Measurements from ENCODE around the gene FANCE. TPM values are rescaled to one million over a fixed set of nuclear protein-coding genes. Genes with fewer than 3 reads are reported as not detected.

FANCE gene
- total RNA-seq: 19.6 and 22.1 TPM in 2 replicates

GRCh38 chr6:35452183-35453090, at the start of gene FANCE:
Gene FANCE (plus strand): TSS chr6:35452338. CDS start chr6:35452546, 208 bp downstream.
- Mint-ChIP-seq H3K9me3 (no peaks in the 10 kb centered on the region), H3K36me3 (ENCODE audit: low read depth) (peaks cover 11% of the 10 kb centered on the region), H3K27me3 (peaks cover 9% of the 10 kb centered on the region), H3K4me3 (peak within 1 kb of the TSS; percentile 86), H3K4me1 (peaks cover 35% of the 10 kb centered on the region), H3K27ac (peak within 1 kb of the TSS; percentile 66)
- intact Hi-C loops (cut with micrococcal nuclease): loop anchor here (1.0 to 5.0 kb wide), 2 partner anchors 16 to 45 kb away; partner anchors contain the start of genes RPL10A and TEAD3
- DNase-seq: peak; percentile 99

GRCh38 chr6:35402856-35403191, 49.3 kb upstream of the FANCE start:
- no peak overlapping the region for H3K27ac Mint-ChIP-seq
- intact Hi-C loops (cut with micrococcal nuclease): no loop called here

GRCh38 chr6:35403544-35404442, 48.3 kb upstream of the FANCE start:
- intact Hi-C loops (cut with micrococcal nuclease): no loop called here
- Mint-ChIP-seq H3K9me3 (no peaks in the 10 kb centered on the region), H3K4me3 (no peak overlapping the region), H3K36me3 (ENCODE audit: low read depth) (no peaks in the 10 kb centered on the region), H3K27ac (peak overlapping the region; percentile 1), H3K4me1 (peaks cover 13% of the 10 kb centered on the region), H3K27me3 (no peaks in the 10 kb centered on the region)
- DNase-seq: no peak

More at GRCh38 chr6:35402856-35403191, 49.3 kb upstream of the FANCE start:
- H3K36me3 Mint-ChIP-seq (ENCODE audit: low read depth): peaks cover 5% of the 10 kb centered on the region
- no peaks in the 10 kb centered on the region for H3K9me3 Mint-ChIP-seq
- peaks cover 18% of the 10 kb centered on the region for H3K4me1 Mint-ChIP-seq
- no peak overlapping the region for H3K4me3 Mint-ChIP-seq
- H3K27me3 Mint-ChIP-seq: no peaks in the 10 kb centered on the region
- no peak for DNase-seq

GRCh38 chr6:35406711-35407485, 45.2 kb upstream of the FANCE start:
- no peaks in the 10 kb centered on the region for H3K27me3 Mint-ChIP-seq
- no peak for DNase-seq
- intact Hi-C loops (cut with micrococcal nuclease): no loop called here
- no peaks in the 10 kb centered on the region for H3K9me3 Mint-ChIP-seq
- no peak overlapping the region for H3K27ac Mint-ChIP-seq
- H3K4me1 Mint-ChIP-seq: peaks cover 29% of the 10 kb centered on the region
- H3K4me3 Mint-ChIP-seq: no peak overlapping the region
- H3K36me3 Mint-ChIP-seq (ENCODE audit: low read depth): peaks cover 10% of the 10 kb centered on the region

- H3K9me3 Mint-ChIP-seq: no peaks in the 10 kb centered on the region
- DNase-seq: no peak
- no peaks in the 10 kb centered on the region for H3K27me3 Mint-ChIP-seq
- no peak overlapping the region for H3K4me3 Mint-ChIP-seq
- H3K4me1 Mint-ChIP-seq: peaks cover 26% of the 10 kb centered on the region
- H3K27ac Mint-ChIP-seq: no peak overlapping the region
- peaks cover 22% of the 10 kb centered on the region for H3K36me3 Mint-ChIP-seq (ENCODE audit: low read depth)
- intact Hi-C loops (cut with micrococcal nuclease): no loop called here
Observed at GRCh38 chr6:35409245-35409644, 42.9 kb upstream of the FANCE start.

- Mint-ChIP-seq H3K36me3 (ENCODE audit: low read depth) (peaks cover 24% of the 10 kb centered on the region), H3K27ac (peak overlapping the region; percentile 84), H3K4me3 (peak overlapping the region; percentile 74), H3K27me3 (no peaks in the 10 kb centered on the region), H3K4me1 (peaks cover 34% of the 10 kb centered on the region), H3K9me3 (no peaks in the 10 kb centered on the region)
- intact Hi-C loops (cut with micrococcal nuclease): no loop called here
- no peak for DNase-seq
Observed at GRCh38 chr6:35410131-35410530, 42.0 kb upstream of the FANCE start.

GRCh38 chr6:35411066-35411465, 41.1 kb upstream of the FANCE start:
- H3K36me3 Mint-ChIP-seq (ENCODE audit: low read depth): peaks cover 28% of the 10 kb centered on the region
- peak overlapping the region; percentile 84 for H3K27ac Mint-ChIP-seq
- intact Hi-C loops (cut with micrococcal nuclease): no loop called here
- no peaks in the 10 kb centered on the region for H3K27me3 Mint-ChIP-seq
- H3K4me1 Mint-ChIP-seq: peaks cover 40% of the 10 kb centered on the region
- DNase-seq: peak; percentile 72
- no peaks in the 10 kb centered on the region for H3K9me3 Mint-ChIP-seq
- peak overlapping the region; percentile 74 for H3K4me3 Mint-ChIP-seq

- no peak overlapping the region for H3K27ac Mint-ChIP-seq
- peaks cover 46% of the 10 kb centered on the region for H3K4me1 Mint-ChIP-seq
- no peak overlapping the region for H3K4me3 Mint-ChIP-seq
- H3K27me3 Mint-ChIP-seq: no peaks in the 10 kb centered on the region
- H3K9me3 Mint-ChIP-seq: no peaks in the 10 kb centered on the region
- intact Hi-C loops (cut with micrococcal nuclease): no loop called here
- H3K36me3 Mint-ChIP-seq (ENCODE audit: low read depth): peaks cover 28% of the 10 kb centered on the region
- no peak for DNase-seq
Observed at GRCh38 chr6:35412102-35412501, 40.0 kb upstream of the FANCE start.

- H3K4me1 Mint-ChIP-seq: peaks cover 62% of the 10 kb centered on the region
- peaks cover 33% of the 10 kb centered on the region for H3K36me3 Mint-ChIP-seq (ENCODE audit: low read depth)
- no peaks in the 10 kb centered on the region for H3K9me3 Mint-ChIP-seq
- H3K4me3 Mint-ChIP-seq: no peak overlapping the region
- intact Hi-C loops (cut with micrococcal nuclease): loop anchor here (2.0 kb wide), 1 partner anchor 71 kb away; the partner anchor contains the start of gene PPARD
- no peaks in the 10 kb centered on the region for H3K27me3 Mint-ChIP-seq
- DNase-seq: no peak
- no peak overlapping the region for H3K27ac Mint-ChIP-seq
Observed at GRCh38 chr6:35413911-35414310, 38.2 kb upstream of the FANCE start.

- Mint-ChIP-seq H3K27me3 (no peaks in the 10 kb centered on the region), H3K9me3 (no peaks in the 10 kb centered on the region), H3K4me3 (peak overlapping the region; percentile 39), H3K4me1 (peaks cover 66% of the 10 kb centered on the region), H3K36me3 (ENCODE audit: low read depth) (peaks cover 33% of the 10 kb centered on the region), H3K27ac (peak overlapping the region; percentile 64)
- intact Hi-C loops (cut with micrococcal nuclease): loop anchor here (2.0 to 5.0 kb wide), 3 partner anchors 48 to 72 kb away; partner anchors contain the start of genes PPARD and RPL10A
- peak; percentile 78 for DNase-seq
Observed at GRCh38 chr6:35415065-35415891, 36.9 kb upstream of the FANCE start.

GRCh38 chr6:35417979-35418661, 34.0 kb upstream of the FANCE start:
- H3K9me3 Mint-ChIP-seq: no peaks in the 10 kb centered on the region
- intact Hi-C loops (cut with micrococcal nuclease): loop anchor here (5.0 kb wide), 2 partner anchors 49 to 51 kb away; partner anchors contain the start of gene RPL10A
- peak overlapping the region; percentile 90 for H3K27ac Mint-ChIP-seq
- DNase-seq: peak; percentile 76
- H3K4me1 Mint-ChIP-seq: peaks cover 50% of the 10 kb centered on the region
- peaks cover 25% of the 10 kb centered on the region for H3K36me3 Mint-ChIP-seq (ENCODE audit: low read depth)
- no peaks in the 10 kb centered on the region for H3K27me3 Mint-ChIP-seq
- peak overlapping the region; percentile 55 for H3K4me3 Mint-ChIP-seq

- intact Hi-C loops (cut with micrococcal nuclease): loop anchor here (5.0 kb wide), 2 partner anchors 48 to 52 kb away; partner anchors contain the start of gene RPL10A
- Mint-ChIP-seq H3K9me3 (no peaks in the 10 kb centered on the region), H3K4me1 (peaks cover 47% of the 10 kb centered on the region), H3K27ac (peak overlapping the region; percentile 90), H3K36me3 (ENCODE audit: low read depth) (peaks cover 19% of the 10 kb centered on the region), H3K27me3 (no peaks in the 10 kb centered on the region), H3K4me3 (peak overlapping the region; percentile 55)
- DNase-seq: peak; percentile 79
Observed at GRCh38 chr6:35419417-35419816, 32.7 kb upstream of the FANCE start.

All from activated CD4-positive, alpha-beta T cell treated with anti-CD3 and anti-CD28 coated beads, Interleukin-2, amount 10 ng/mL, durations not matched to agents 24 days and 14 days (primary cell).